K562 (cell line): ENCODE results near the gene ARHGAP35. TPM values are rescaled to one million over a fixed set of nuclear protein-coding genes. Genes with fewer than 3 reads are reported as not detected.
A peak's percentile ranks its signal among the peaks of the same experiment; 100 is the strongest.

ENCODE experiments used
- ATAC-seq: fragments of 200-7000 bp; cut with Tn5 transposase; 3 replicates; pipeline ENCODE4 v1.9.1; 2020; ENCODE audit warnings: moderate library complexity
- BruUV-seq: library from RNA; stranded (reverse); fragments of 400-500 nt; replicated peaks from 2 replicates; lab custom pipeline; 2021; lab: Mats Ljungman, UMichigan
- CTCF ChIA-PET: fragments of 300-600 bp; formaldehyde crosslinking; extraction: SDS; loops from one replicate; lab custom pipeline; 2021; ENCODE audit warnings: low intra/inter-chr PET ratio; lab: Yijun Ruan, JAX
- POLR2A ChIA-PET: fragments of 300-600, 350-650 bp; sonication (Branson Sonifier 250); formaldehyde crosslinking; extraction: SDS; loops from one replicate; lab custom pipeline; 2021; ENCODE audit warnings: antibody characterized with exemption, inconsistent platforms; lab: Yijun Ruan, JAX
- DNase-seq, 4 experiments: peaks; one replicate each; pipeline versions ENCODE4 v3.0.0 to v3.0.0-alpha.2; 2011 to 2018; ENCODE audit warnings: low spot score in 3 of 4, mixed read lengths in 3 of 4; ENCODE audit errors: extremely low read depth in 1 of 4
- FAIRE-seq: peaks from 2 replicates; lab custom pipeline; 2011; peaks lifted over from hg19 to GRCh38; lab: Jason Lieb, UNC
- H2AFZ ChIP-seq: 2 replicates; pipeline ENCODE4 v1.6.0; 2011; ENCODE audit warnings: low read depth, low read length, control low read depth, inconsistent platforms
- H3K27ac ChIP-seq: fragments of 200-600 bp; 3 replicates; pipeline ENCODE4 v1.8.0; 2011; ENCODE audit warnings: low read depth, mild to moderate bottlenecking, control low read depth, inconsistent platforms, low read length, moderate library complexity, mixed read lengths; ENCODE audit errors: extremely low read depth
- H3K27me3 ChIP-seq, 2 experiments: fragments of 300-600 bp in 1 of 2; 2 replicates in 1 of 2; 3 replicates in 1 of 2; pipeline versions ENCODE4 v1.6.0 to v1.8.0; 2011; ENCODE audit warnings: inconsistent platforms in 2 of 2, low read length in 2 of 2, mild to moderate bottlenecking in 1 of 2, mixed read lengths in 1 of 2, moderate library complexity in 1 of 2; ENCODE audit not compliant: control insufficient read depth in 2 of 2, insufficient read depth in 2 of 2
- H3K36me3 ChIP-seq: fragments of 300-600 bp; 3 replicates; pipeline ENCODE4 v1.8.0; 2011; ENCODE audit warnings: mild to moderate bottlenecking, low read length, inconsistent platforms; ENCODE audit not compliant: control insufficient read depth, insufficient read depth
- H3K4me1 ChIP-seq, 2 experiments: fragments of 200-600 bp in 1 of 2; replicated peaks in 1 of 2; 2 replicates in 1 of 2; 3 replicates in 1 of 2; pipeline versions ENCODE4 v1.5.1 to v1.8.0; 2011; ENCODE audit warnings: inconsistent platforms in 2 of 2, low read length in 2 of 2, mild to moderate bottlenecking in 1 of 2, mixed read lengths in 1 of 2, moderate library complexity in 1 of 2; ENCODE audit not compliant: control insufficient read depth in 2 of 2, insufficient read depth in 2 of 2
- H3K4me2 ChIP-seq: 2 replicates; pipeline ENCODE4 v1.6.1; 2011; ENCODE audit warnings: low read length, control low read depth, inconsistent platforms, mixed read lengths; ENCODE audit not compliant: insufficient read depth
- H3K4me3 ChIP-seq: fragments of 200-600 bp; sonication (generic), shearing (Covaris generic); 2 replicates; pipeline ENCODE4 v1.5.1; 2016; ENCODE audit warnings: control low read depth, inconsistent platforms
- H3K79me2 ChIP-seq: fragments of 200-600 bp; 3 replicates; pipeline ENCODE4 v1.8.0; 2011; ENCODE audit warnings: low read length, inconsistent platforms; ENCODE audit not compliant: control insufficient read depth, insufficient read depth
- H3K9ac ChIP-seq, 2 experiments: 2 replicates each; pipeline versions ENCODE4 v1.6.0 to v1.6.1; 2011; ENCODE audit warnings: low read depth in 2 of 2, low read length in 2 of 2, control low read depth in 1 of 2, inconsistent platforms in 1 of 2, mild to moderate bottlenecking in 1 of 2, mixed read lengths in 1 of 2; ENCODE audit not compliant: insufficient read depth in 1 of 2
- H3K9me1 ChIP-seq: one replicate; pipeline ENCODE4 v1.6.0; 2011; ENCODE audit warnings: inconsistent platforms, mild to moderate bottlenecking, low read length, moderate library complexity; ENCODE audit not compliant: control insufficient read depth, insufficient read depth
- H3K9me3 ChIP-seq: replicated peaks from 2 replicates; pipeline ENCODE4 v1.5.1; 2011; ENCODE audit warnings: low read depth, low read length, inconsistent platforms; ENCODE audit not compliant: control insufficient read depth, insufficient read depth
- H4K20me1 ChIP-seq: replicated peaks from 2 replicates; pipeline ENCODE4 v1.6.1; 2011; ENCODE audit warnings: low read length, inconsistent platforms, mixed read lengths; ENCODE audit not compliant: control insufficient read depth, insufficient read depth
- CREB1 ChIP-seq, 2 experiments: sonication (generic) in 1 of 2; formaldehyde crosslinking in 1 of 2; IDR thresholded peaks; 2 replicates each; pipeline versions ENCODE4 v1.6.1 to v1.8.0; 2012 to 2022; ENCODE audit warnings: inconsistent platforms in 1 of 2, mild to moderate bottlenecking in 1 of 2, missing genetic modification reagents in 1 of 2, moderate library complexity in 1 of 2
- ETV5 ChIP-seq: sonication (generic); formaldehyde crosslinking; IDR thresholded peaks from 2 replicates; pipeline ENCODE4 v1.4.0; 2020; ENCODE audit warnings: low read depth, mild to moderate bottlenecking, missing genetic modification reagents
- FOSL1 ChIP-seq: fragments of 200-800 bp; sonication (Bioruptor generic); conservative IDR thresholded peaks from 2 replicates; pipeline ENCODE4 v1.6.1; 2016; ENCODE audit warnings: missing genetic modification characterization, missing compliant biosample characterization
- HMBOX1 ChIP-seq: sonication (generic); IDR thresholded peaks from 2 replicates; pipeline ENCODE4 v1.6.1; 2016
- KDM5B ChIP-seq: fragments of 200-600 bp; sonication (generic); IDR thresholded peaks from 2 replicates; pipeline ENCODE4 v1.6.1; 2012; ENCODE audit warnings: low read depth, mild to moderate bottlenecking, moderate library complexity, low read length, control low read depth, inconsistent platforms; ENCODE audit not compliant: insufficient replicate concordance
- SETDB1 ChIP-seq: IDR thresholded peaks from one replicate; pipeline ENCODE4 v1.6.1; 2012; ENCODE audit warnings: low read length, control low read depth, inconsistent platforms
- SIX5 ChIP-seq, 2 experiments: IDR thresholded peaks; 2 replicates each; pipeline ENCODE4 v1.6.1; 2011; ENCODE audit warnings: low read length in 2 of 2, borderline replicate concordance in 1 of 2, low read depth in 1 of 2, mild to moderate bottlenecking in 1 of 2, moderate library complexity in 1 of 2; ENCODE audit not compliant: insufficient read depth in 1 of 2
- SPI1 ChIP-seq: IDR thresholded peaks from 2 replicates; pipeline ENCODE4 v1.6.1; 2011; ENCODE audit warnings: low read depth, low read length, control low read depth, borderline replicate concordance
- ZMIZ1 ChIP-seq, 2 experiments: fragments of 150-350 bp in 1 of 2; IDR thresholded peaks; 2 replicates each; pipeline ENCODE4 v1.6.1; 2012 to 2016; ENCODE audit warnings: low read depth in 2 of 2, low read length in 2 of 2, mild to moderate bottlenecking in 1 of 2, moderate library complexity in 1 of 2
- WGBS: fragments of 100-300 bp; shearing (Covaris generic); methylation state at CpG from one replicate; pipeline ENCODE4 v1.1.6; 2016; ENCODE audit warnings: low coverage, mixed read lengths; ENCODE audit not compliant: insufficient coverage; ENCODE audit errors: missing lambda C conversion rate; 5-methylcytosine and 5-hydroxymethylcytosine counted together
- in situ Hi-C: fragments of 300-500 bp; cut with MboI; formaldehyde crosslinking; loops from 4 replicates; pipeline ENCODE4 v1.15.0; 2018; ENCODE audit warnings: inconsistent platforms, mixed read lengths
- intact Hi-C: fragments of 100-400 bp; cut with micrococcal nuclease; formaldehyde crosslinking; loops from 2 replicates; pipeline ENCODE4 v1.14.2; 2022
- polyA plus RNA-seq, 8 experiments: library from polyadenylated mRNA; depleted of rRNA in 4 of 8; stranded (reverse) in 5 of 8; unstranded in 3 of 8; fragments of >200 nt; fragmentation: Nextera tagmentation in 2 of 8; fragmentation: Illumina TruSeq in 1 of 8; extraction: Ambion mirVana in 2 of 8; extraction: Trizol in 1 of 8; gene quantifications; 2 replicates each; pipeline versions ENCODE4 v1.2.1 to v1.2.3, GENCODE V29; 2011 to 2014; ENCODE audit warnings: inconsistent platforms in 1 of 8, missing spikeins in 1 of 8
- total RNA-seq, 7 experiments: library from RNA; depleted of rRNA in 6 of 7; stranded (reverse); fragments of >200 nt in 6 of 7; fragmentation: Illumina TruSeq in 2 of 7; extraction: Trizol in 2 of 7; gene quantifications; 2 replicates each; pipeline versions ENCODE4 v1.2.1 to v1.2.3, GENCODE V29; 2011 to 2021; ENCODE audit warnings: low replicate concordance in 1 of 7
- TF ChIP-seq, protein P1 (sequence below): sonication (generic); formaldehyde crosslinking; IDR thresholded peaks from 2 replicates; pipeline ENCODE4 v1.9.0; 2022; ENCODE audit warnings: mild to moderate bottlenecking, missing genetic modification reagents
- TF ChIP-seq, protein P2 (sequence below): fragments of 450-650 bp; IDR thresholded peaks from 2 replicates; pipeline ENCODE4 v1.6.1; 2016; ENCODE audit warnings: borderline replicate concordance

The ARHGAP35 gene
- total and polyA plus RNA-seq, 9 of the 15 experiments (the other 6 are each of a cell fraction or from before 2014, with no cell fraction given) = 0.27 to 26.4 (median 10.2) TPM

- CTCF ChIA-PET = interaction anchor here (0.6 kb wide), 2 partner anchors 80 to 340 kb away, joined by 3 read pairs; no protein-coding TSS in a partner anchor
- DNase-seq = peak; percentile 87 to 97 (median 91)
- intact Hi-C loops = loop anchor here (5.0 kb wide), 1 partner anchor 282 kb away; the partner anchor contains the start of gene SAE1
- Histone ChIP-seq H3K36me3 (peaks cover 16% of the 10 kb centered on the region; the same call in 2 of the 3 replicates), H2AFZ (peak within 1 kb of the TSS; percentile 92), H3K9me1 (no peaks in the 10 kb centered on the region), H3K9me3 (no peaks in the 10 kb centered on the region), H3K27ac (peak within 1 kb of the TSS; percentile 88), H3K4me1 (peaks cover 14 to 29% of the 10 kb centered on the region in 2 experiments), H3K27me3 (no peaks in the 10 kb centered on the region), H4K20me1 (peaks cover 9% of the 10 kb centered on the region), H3K9ac (peak within 1 kb of the TSS; percentile 90 to 93), H3K4me3 (peak within 1 kb of the TSS; percentile 92), H3K4me2 (peak within 1 kb of the TSS; percentile 98), H3K79me2 (peaks cover 40% of the 10 kb centered on the region)
- under 1% methylated on average over 32 of the region's 53 CpGs for WGBS
- no TSS peak for BruUV-seq
- POLR2A ChIA-PET = interaction anchor here (0.7 to 2.3 kb wide), 4 partner anchors 65 to 1352 kb away, joined by 3 to 11 read pairs (median 4); partner anchors contain the start of gene SYMPK
- in situ Hi-C loops = loop anchor here (5.0 to 10.0 kb wide), 3 partner anchors 142 to 394 kb away; no protein-coding TSS in a partner anchor
- peak; percentile 95 for ATAC-seq
- peak; percentile 99 for FAIRE-seq
- TF ChIP-seq SETDB1 = no peak
- peak; percentile 72 for TF ChIP-seq KDM5B
- TF ChIP-seq, protein P1, sequence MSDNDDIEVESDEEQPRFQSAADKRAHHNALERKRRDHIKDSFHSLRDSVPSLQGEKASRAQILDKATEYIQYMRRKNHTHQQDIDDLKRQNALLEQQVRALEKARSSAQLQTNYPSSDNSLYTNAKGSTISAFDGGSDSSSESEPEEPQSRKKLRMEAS (CRISPR knock-in tag) = 0 out of 2 replicates have a peak, but pooled peaks have one; percentile 32
- peak; percentile 100 for TF ChIP-seq SIX5 (IDR thresholded peaks at IDR 0.05; ENCODE audit: borderline replicate concordance in 1 of 2, insufficient read depth in 1 of 2, low read depth in 1 of 2, low read length in 2 of 2)
- TF ChIP-seq SPI1 = peak; percentile 90
- no peak; the same call in 1 of the 2 replicates for TF ChIP-seq ETV5 (CRISPR knock-in tag)
- TF ChIP-seq, protein P2, sequence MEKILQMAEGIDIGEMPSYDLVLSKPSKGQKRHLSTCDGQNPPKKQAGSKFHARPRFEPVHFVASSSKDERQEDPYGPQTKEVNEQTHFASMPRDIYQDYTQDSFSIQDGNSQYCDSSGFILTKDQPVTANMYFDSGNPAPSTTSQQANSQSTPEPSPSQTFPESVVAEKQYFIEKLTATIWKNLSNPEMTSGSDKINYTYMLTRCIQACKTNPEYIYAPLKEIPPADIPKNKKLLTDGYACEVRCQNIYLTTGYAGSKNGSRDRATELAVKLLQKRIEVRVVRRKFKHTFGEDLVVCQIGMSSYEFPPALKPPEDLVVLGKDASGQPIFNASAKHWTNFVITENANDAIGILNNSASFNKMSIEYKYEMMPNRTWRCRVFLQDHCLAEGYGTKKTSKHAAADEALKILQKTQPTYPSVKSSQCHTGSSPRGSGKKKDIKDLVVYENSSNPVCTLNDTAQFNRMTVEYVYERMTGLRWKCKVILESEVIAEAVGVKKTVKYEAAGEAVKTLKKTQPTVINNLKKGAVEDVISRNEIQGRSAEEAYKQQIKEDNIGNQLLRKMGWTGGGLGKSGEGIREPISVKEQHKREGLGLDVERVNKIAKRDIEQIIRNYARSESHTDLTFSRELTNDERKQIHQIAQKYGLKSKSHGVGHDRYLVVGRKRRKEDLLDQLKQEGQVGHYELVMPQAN = peak; percentile 89
- TF ChIP-seq CREB1 (IDR thresholded peaks at IDR 0.05) = peak; percentile 65
- no peak; the same call in none of the 2 replicates for TF ChIP-seq CREB1 (CRISPR knock-in tag; IDR thresholded peaks at IDR 0.05)
- TF ChIP-seq FOSL1 (tag) = peak; percentile 62
- TF ChIP-seq ZMIZ1 (IDR thresholded peaks at IDR 0.05; ENCODE audit: low read depth in 2 of 2, low read length in 2 of 2) = peak; percentile 5 to 43; a peak in 2 of 4 replicates
- TF ChIP-seq HMBOX1 = peak; percentile 97
Observed at GRCh38 chr19:46850228-46851203, 10.3 kb upstream of the ARHGAP35 start, which contains the start of gene AP2S1. Gene AP2S1, minus strand, starts transcription at chr19:46850846. Its CDS starts 80 bp downstream, at chr19:46850766.
